Duodenal mucosa (tissue), 2 donors: Measurements from ENCODE around the gene MIPOL1.
"Not testable (repeated sequence)": the region's sequence is repeated elsewhere in the genome, so short reads cannot be mapped to it uniquely, and the experiment has no call there.

ENCODE experiments used
- H3K27ac ChIP-seq: one replicate; pipeline ENCODE4 v1.7.0; 2013; ENCODE audit warnings: low read depth, low read length
- H3K27me3 ChIP-seq, 2 donors: one replicate each; pipeline ENCODE4 v1.7.0; 2013; ENCODE audit warnings: low read length in 2 of 2, control low read depth in 1 of 2; ENCODE audit not compliant: insufficient read depth in 2 of 2, control insufficient read depth in 1 of 2
- H3K36me3 ChIP-seq, 2 donors: one replicate each; pipeline ENCODE4 v1.7.0; 2013; ENCODE audit warnings: low read length in 2 of 2, control low read depth in 1 of 2; ENCODE audit not compliant: insufficient read depth in 2 of 2, control insufficient read depth in 1 of 2
- H3K4me1 ChIP-seq, 2 donors: one replicate each; pipeline ENCODE4 v1.7.0; 2013; ENCODE audit warnings: low read length in 2 of 2, control low read depth in 1 of 2; ENCODE audit not compliant: insufficient read depth in 2 of 2, control insufficient read depth in 1 of 2
- H3K4me3 ChIP-seq, 2 donors: one replicate each; pipeline ENCODE4 v1.7.0; 2013; ENCODE audit warnings: low read length in 2 of 2, low read depth in 1 of 2
- H3K9ac ChIP-seq, 2 donors: one replicate each; pipeline ENCODE4 v1.7.0; 2013; ENCODE audit warnings: low read length in 2 of 2, low read depth in 1 of 2
- H3K9me3 ChIP-seq, 2 donors: one replicate each; pipeline ENCODE4 v1.7.0; 2013; ENCODE audit warnings: low read length in 2 of 2, control low read depth in 1 of 2; ENCODE audit not compliant: control insufficient read depth in 1 of 2

Gene MIPOL1

GRCh38 chr14:37546621-37547447, 349.1 kb downstream of the MIPOL1 start:
- Histone ChIP-seq H3K9ac (no peak overlapping the region), H3K27ac (no peak overlapping the region)

GRCh38 chr14:37550511-37550910, 352.8 kb downstream of the MIPOL1 start:
- Histone ChIP-seq H3K27me3 (no peaks in the 10 kb centered on the region), H3K27ac (no peak overlapping the region), H3K4me3 (no peak overlapping the region), H3K9ac (no peak overlapping the region), H3K9me3 (peaks cover 0 to 4% of the 10 kb centered on the region in 2 donors), H3K4me1 (no peaks in the 10 kb centered on the region), H3K36me3 (no peaks in the 10 kb centered on the region)

More at GRCh38 chr14:37546621-37547447, 349.1 kb downstream of the MIPOL1 start:
- H3K36me3 ChIP-seq: no peaks in the 10 kb centered on the region
- no peak overlapping the region for H3K4me3 ChIP-seq
- H3K9me3 ChIP-seq: no peaks in the 10 kb centered on the region
- no peaks in the 10 kb centered on the region for H3K4me1 ChIP-seq
- no peaks in the 10 kb centered on the region for H3K27me3 ChIP-seq

DNA sequence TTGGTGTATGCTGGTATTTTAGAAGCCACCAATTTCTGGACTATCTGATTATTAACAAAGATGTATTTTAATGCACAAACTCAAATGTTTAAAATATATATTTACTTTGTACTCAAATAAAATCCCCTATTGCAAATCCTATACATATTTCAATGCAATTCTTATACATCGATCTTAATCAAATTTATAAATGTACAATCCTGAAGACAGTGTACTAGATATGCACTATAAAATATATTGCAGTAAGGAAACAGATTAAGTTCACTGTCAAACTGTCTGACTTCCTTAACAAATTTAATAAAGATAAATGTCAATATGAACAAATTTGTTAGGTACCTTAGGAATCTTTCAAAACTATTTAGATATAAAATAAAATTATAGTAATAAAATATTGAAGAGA, 353.4 kb downstream of the MIPOL1 start:
- H3K27ac ChIP-seq: no peak overlapping the region
- no peak overlapping the region for H3K9ac ChIP-seq
- H3K4me3 ChIP-seq: no peak overlapping the region
- no peaks in the 10 kb centered on the region for H3K27me3 ChIP-seq
- no peaks in the 10 kb centered on the region for H3K4me1 ChIP-seq
- H3K9me3 ChIP-seq: peaks cover 0 to 4% of the 10 kb centered on the region in 2 donors
- no peaks in the 10 kb centered on the region for H3K36me3 ChIP-seq

GRCh38 chr14:37553935-37554550, 356.3 kb downstream of the MIPOL1 start:
- Histone ChIP-seq H3K9me3 (peaks cover 0 to 4% of the 10 kb centered on the region in 2 donors), H3K27me3 (no peaks in the 10 kb centered on the region), H3K27ac (no peak overlapping the region), H3K4me3 (no peak overlapping the region), H3K4me1 (no peaks in the 10 kb centered on the region), H3K9ac (no peak overlapping the region), H3K36me3 (no peaks in the 10 kb centered on the region)

DNA sequence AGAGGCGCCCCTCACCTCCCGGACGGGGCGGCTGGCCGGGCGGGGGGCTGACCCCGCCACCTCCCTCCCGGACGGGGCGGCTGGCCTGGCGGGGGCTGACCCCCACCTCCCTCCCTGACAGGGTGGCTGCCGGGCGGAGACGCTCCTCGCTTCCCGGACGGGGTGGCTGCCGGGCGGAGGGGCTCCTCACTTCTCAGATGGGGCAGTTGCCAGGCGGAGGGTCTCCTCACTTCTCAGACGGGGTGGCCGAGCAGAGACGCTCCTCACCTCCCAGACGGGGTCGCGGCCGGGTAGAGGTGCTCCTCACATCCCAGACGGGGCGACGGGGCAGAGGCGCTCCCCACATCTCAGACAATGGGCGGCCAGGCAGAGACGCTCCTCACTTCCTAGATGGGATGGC, 357.9 kb downstream of the MIPOL1 start:
- not testable (repeated sequence) for H3K27ac ChIP-seq, H3K9ac ChIP-seq

DNA sequence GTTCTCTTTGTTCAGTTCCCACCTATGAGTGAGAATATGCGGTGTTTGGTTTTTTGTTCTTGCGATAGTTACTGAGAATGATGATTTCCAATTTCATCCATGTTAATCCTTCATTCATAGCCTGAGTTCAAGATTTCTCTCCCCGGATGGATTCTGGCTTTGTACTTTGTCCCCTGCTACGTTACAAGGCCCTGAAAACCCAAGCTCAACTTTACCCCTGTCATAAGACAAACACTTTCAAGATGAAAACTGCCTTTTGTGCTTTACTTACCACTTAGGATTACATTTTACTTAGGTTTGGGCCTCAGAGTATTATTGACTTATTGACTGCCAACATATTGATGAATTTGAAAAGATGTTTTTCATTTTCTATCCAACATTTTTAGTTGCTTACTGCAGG, 361.0 kb downstream of the MIPOL1 start:
- no peaks in the 10 kb centered on the region for H3K36me3 ChIP-seq
- H3K27ac ChIP-seq: no peak overlapping the region
- H3K4me1 ChIP-seq: no peaks in the 10 kb centered on the region
- no peak overlapping the region for H3K9ac ChIP-seq
- H3K4me3 ChIP-seq: no peak overlapping the region
- no peaks in the 10 kb centered on the region for H3K9me3 ChIP-seq
- no peaks in the 10 kb centered on the region for H3K27me3 ChIP-seq

More for the DNA sequence above, 357.9 kb downstream of the MIPOL1 start:
- not testable (repeated sequence) for H3K36me3 ChIP-seq, H3K4me1 ChIP-seq, H3K9me3 ChIP-seq, H3K4me3 ChIP-seq, H3K27me3 ChIP-seq

DNA sequence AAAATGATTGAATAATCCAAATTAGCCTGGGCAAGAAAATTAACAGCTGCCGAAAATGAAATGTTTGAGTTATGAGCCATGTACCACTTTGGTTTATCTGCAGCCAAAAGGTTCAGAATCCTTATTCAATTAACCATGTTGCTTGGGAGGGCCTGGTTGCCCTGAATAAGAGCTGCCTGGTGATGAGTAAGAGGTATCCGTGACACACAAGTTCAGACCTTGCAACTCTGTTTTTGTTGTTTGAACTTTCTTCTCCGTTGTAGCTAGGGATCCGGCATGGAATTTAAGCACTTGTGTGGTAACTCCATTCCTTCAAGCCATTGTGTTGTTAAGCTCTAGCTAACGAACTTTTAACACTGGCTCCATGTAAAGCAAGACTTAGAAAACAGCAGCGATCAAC, 361.6 kb downstream of the MIPOL1 start:
- Histone ChIP-seq H3K4me1 (no peaks in the 10 kb centered on the region), H3K9ac (no peak overlapping the region), H3K9me3 (no peaks in the 10 kb centered on the region), H3K36me3 (no peaks in the 10 kb centered on the region), H3K4me3 (no peak overlapping the region), H3K27me3 (no peaks in the 10 kb centered on the region), H3K27ac (no peak overlapping the region)

GRCh38 chr14:37563189-37563588, 365.5 kb downstream of the MIPOL1 start:
- H3K4me3 ChIP-seq: no peak overlapping the region
- no peaks in the 10 kb centered on the region for H3K27me3 ChIP-seq
- no peaks in the 10 kb centered on the region for H3K9me3 ChIP-seq
- H3K9ac ChIP-seq: no peak overlapping the region
- no peaks in the 10 kb centered on the region for H3K36me3 ChIP-seq
- H3K27ac ChIP-seq: no peak overlapping the region
- H3K4me1 ChIP-seq: peaks cover 0 to 8% of the 10 kb centered on the region in 2 donors

DNA sequence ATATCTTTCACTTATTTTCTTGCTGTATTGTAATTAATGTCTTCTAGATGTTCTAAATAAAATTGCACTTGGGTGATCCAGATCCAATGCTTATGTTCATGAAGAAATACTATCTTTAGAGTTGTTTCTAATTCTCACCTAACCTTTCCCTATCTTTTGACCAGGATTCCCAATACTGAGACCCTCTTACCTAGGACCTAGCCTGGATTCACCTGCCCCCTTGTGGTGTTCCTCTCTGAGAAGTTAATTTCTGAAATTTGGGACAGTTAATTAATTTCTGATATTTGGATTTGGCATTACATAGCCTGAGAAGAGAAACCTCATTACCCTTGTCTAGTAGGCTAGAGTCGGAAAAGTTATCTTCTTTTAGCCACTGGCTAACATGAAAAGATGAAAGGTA, 367.8 kb downstream of the MIPOL1 start:
- H3K27me3 ChIP-seq: no peaks in the 10 kb centered on the region
- H3K4me3 ChIP-seq: no peak overlapping the region
- no peaks in the 10 kb centered on the region for H3K9me3 ChIP-seq
- H3K27ac ChIP-seq: no peak overlapping the region
- peaks cover 0 to 8% of the 10 kb centered on the region in 2 donors for H3K4me1 ChIP-seq
- no peak overlapping the region for H3K9ac ChIP-seq
- no peaks in the 10 kb centered on the region for H3K36me3 ChIP-seq

GRCh38 chr14:37566811-37567371, 369.2 kb downstream of the MIPOL1 start:
- H3K4me1 ChIP-seq: peaks cover 0 to 8% of the 10 kb centered on the region in 2 donors
- no peak overlapping the region for H3K4me3 ChIP-seq
- H3K27me3 ChIP-seq: no peaks in the 10 kb centered on the region
- no peaks in the 10 kb centered on the region for H3K9me3 ChIP-seq
- H3K36me3 ChIP-seq: no peaks in the 10 kb centered on the region
- no peak overlapping the region for H3K27ac ChIP-seq
- no peak overlapping the region for H3K9ac ChIP-seq
